Natural killer cell (primary cell): ENCODE measurements around the gene DLEC1. TPM values are rescaled to one million over a fixed set of nuclear protein-coding genes. Genes with fewer than 3 reads are reported as not detected.
"Not testable (repeated sequence)": the region's sequence is repeated elsewhere in the genome, so short reads cannot be mapped to it uniquely, and the experiment has no call there.

Source experiments
- ATAC-seq, 3 donors: fragments of 150-1000 bp in 2 of 3; fragments of 200-7000 bp in 1 of 3; cut with Tn5 transposase; 1 replicate in 1 of 3; 2 replicates in 2 of 3; pipeline ENCODE4 v1.10.0; 2021; ENCODE audit warnings: mild to moderate bottlenecking in 2 of 3, moderate library complexity in 2 of 3
- DNase-seq, 2 donors: peaks; one replicate each; pipeline versions ENCODE4 v3.0.0 to v3.0.0-alpha.2; 2013 to 2021; ENCODE audit warnings: mixed read lengths in 1 of 2
- H3K27ac ChIP-seq: one replicate; pipeline ENCODE4 v1.5.1; 2013; ENCODE audit warnings: mild to moderate bottlenecking, low read length
- H3K27me3 ChIP-seq: one replicate; pipeline ENCODE4 v1.6.1; 2013; ENCODE audit warnings: low read length; ENCODE audit not compliant: control insufficient read depth, insufficient read depth
- H3K36me3 ChIP-seq: one replicate; pipeline ENCODE4 v1.6.1; 2013; ENCODE audit warnings: low read length; ENCODE audit not compliant: control insufficient read depth, insufficient read depth
- H3K4me1 ChIP-seq: one replicate; pipeline ENCODE4 v1.6.1; 2013; ENCODE audit warnings: low read length; ENCODE audit not compliant: control insufficient read depth, insufficient read depth
- H3K4me3 ChIP-seq: one replicate; pipeline ENCODE4 v1.5.1; 2013; ENCODE audit warnings: low read length
- H3K9me3 ChIP-seq: one replicate; pipeline ENCODE4 v1.6.1; 2013; ENCODE audit warnings: low read length; ENCODE audit not compliant: control insufficient read depth, insufficient read depth
- H3K27ac Mint-ChIP-seq, 2 donors: one replicate each; pipeline ENCODE4 v1.8.0; 2022; ENCODE audit warnings: mild to moderate bottlenecking in 2 of 2, mixed read lengths in 2 of 2, moderate library complexity in 1 of 2
- H3K27me3 Mint-ChIP-seq, 2 donors: one replicate each; pipeline ENCODE4 v1.8.0; 2022; ENCODE audit warnings: low read depth in 2 of 2, mixed read lengths in 2 of 2
- H3K36me3 Mint-ChIP-seq: one replicate; pipeline ENCODE4 v1.8.0; 2022; ENCODE audit warnings: mixed read lengths
- H3K4me1 Mint-ChIP-seq, 2 donors: one replicate each; pipeline ENCODE4 v1.8.0; 2022; ENCODE audit warnings: mixed read lengths in 2 of 2
- H3K4me3 Mint-ChIP-seq: one replicate; pipeline ENCODE4 v1.8.0; 2022; ENCODE audit warnings: mild to moderate bottlenecking, moderate library complexity, mixed read lengths
- H3K9me3 Mint-ChIP-seq, 2 donors: one replicate each; pipeline ENCODE4 v1.8.0; 2022; ENCODE audit warnings: mixed read lengths in 2 of 2
- CTCF ChIP-seq: fragments of 200-600 bp; IDR thresholded peaks from one replicate; pipeline ENCODE4 v1.8.0; 2022; ENCODE audit warnings: antibody characterized with exemption
- WGBS: methylation state at CpG from one replicate; pipeline ENCODE4 v1.1.7; 2013; ENCODE audit warnings: missing lambda C conversion rate; ENCODE audit not compliant: insufficient coverage; 5-methylcytosine and 5-hydroxymethylcytosine counted together
- intact Hi-C: fragments of 100-400 bp; cut with micrococcal nuclease; formaldehyde crosslinking; loops from one replicate; pipeline ENCODE4 v1.14.2; 2022
- total RNA-seq, 4 donors: library from RNA; stranded (reverse); fragments of 120-200 nt in 1 of 4; gene quantifications; one replicate each; pipeline versions ENCODE4 v1.2.3 to v1.2.4, GENCODE V29; 2013 to 2022

DLEC1 gene
- total RNA-seq, 3 donors from 2014 or later (not counting 1 experiment from before 2014, with no cell fraction given) = 6.1 to 7.5 (median 7.0) TPM

GRCh38 chr3:38031022-38031994, 7.7 kb upstream of the DLEC1 start:
- peak in 1 of 2 donors; percentile 56 for DNase-seq
- Mint-ChIP-seq H3K36me3 (no peaks in the 10 kb centered on the region), H3K27me3 (peaks cover 14 to 18% of the 10 kb centered on the region in 2 donors), H3K4me3 (peak overlapping the region; percentile 78), H3K4me1 (peaks cover 6 to 14% of the 10 kb centered on the region in 2 donors), H3K27ac (peak overlapping the region; percentile 61 to 80), H3K9me3 (no peaks in the 10 kb centered on the region)
- no peak overlapping the region for H3K27ac ChIP-seq
- H3K4me3 ChIP-seq = no peak overlapping the region
- H3K4me1 ChIP-seq = peaks cover 28% of the 10 kb centered on the region
- H3K27me3 ChIP-seq = peaks cover 20% of the 10 kb centered on the region
- H3K36me3 ChIP-seq = no peaks in the 10 kb centered on the region
- intact Hi-C loops = no loop called here
- peak; percentile 26 to 39 (median 28) for ATAC-seq
- no peaks in the 10 kb centered on the region for H3K9me3 ChIP-seq
- WGBS = 70% methylated on average over 8 of the region's 9 CpGs
- TF ChIP-seq CTCF = no peak

GRCh38 chr3:38032328-38032865, 6.6 kb upstream of the DLEC1 start:
- intact Hi-C loops = no loop called here
- H3K4me1 ChIP-seq = peaks cover 27% of the 10 kb centered on the region
- no peaks in the 10 kb centered on the region for H3K9me3 ChIP-seq
- H3K36me3 Mint-ChIP-seq = no peaks in the 10 kb centered on the region
- 83% methylated on average over 1 of the region's 1 CpG for whole genome bisulfite sequencing
- DNase-seq (peak in 1 of 2 donors; percentile 1), ATAC-seq (no peak)
- no peak overlapping the region for H3K4me3 Mint-ChIP-seq
- no peak overlapping the region for H3K4me3 ChIP-seq
- H3K27ac Mint-ChIP-seq = no peak overlapping the region
- H3K4me1 Mint-ChIP-seq = peaks cover 11 to 15% of the 10 kb centered on the region in 2 donors
- H3K27me3 ChIP-seq = peaks cover 20% of the 10 kb centered on the region
- H3K9me3 Mint-ChIP-seq = no peaks in the 10 kb centered on the region
- H3K27me3 Mint-ChIP-seq = peaks cover 14 to 18% of the 10 kb centered on the region in 2 donors
- no peak for TF ChIP-seq CTCF
- H3K27ac ChIP-seq = no peak overlapping the region
- H3K36me3 ChIP-seq = no peaks in the 10 kb centered on the region

- H3K27ac Mint-ChIP-seq, H3K4me3 Mint-ChIP-seq, H3K4me3 ChIP-seq, H3K9me3 ChIP-seq, DNase-seq, intact Hi-C loops, ATAC-seq, H3K36me3 ChIP-seq, H3K27ac ChIP-seq, H3K9me3 Mint-ChIP-seq, H3K36me3 Mint-ChIP-seq: not testable (repeated sequence)
- peaks cover 9 to 13% of the 10 kb centered on the region in 2 donors for H3K27me3 Mint-ChIP-seq
- peaks cover 19 to 24% of the 10 kb centered on the region in 2 donors for H3K4me1 Mint-ChIP-seq
- H3K27me3 ChIP-seq = peaks cover 17% of the 10 kb centered on the region
- H3K4me1 ChIP-seq = peaks cover 38% of the 10 kb centered on the region
- 96% methylated on average over 6 of the region's 7 CpGs for WGBS
These were observed 5.4 kb upstream of the DLEC1 start for GRCh38 chr3:38033586-38033985.

- WGBS = 93% methylated on average over 9 of the region's 9 CpGs
- H3K27ac Mint-ChIP-seq, H3K36me3 Mint-ChIP-seq, H3K36me3 ChIP-seq, H3K9me3 ChIP-seq, H3K4me3 Mint-ChIP-seq, H3K27ac ChIP-seq, H3K4me3 ChIP-seq, H3K9me3 Mint-ChIP-seq, ATAC-seq, intact Hi-C loops, DNase-seq: not testable (repeated sequence)
- Histone ChIP-seq H3K27me3 (peaks cover 10% of the 10 kb centered on the region), H3K4me1 (peaks cover 38% of the 10 kb centered on the region)
- H3K4me1 Mint-ChIP-seq = peaks cover 27 to 30% of the 10 kb centered on the region in 2 donors
- H3K27me3 Mint-ChIP-seq = peaks cover 8 to 12% of the 10 kb centered on the region in 2 donors
These were observed 4.7 kb upstream of the DLEC1 start for GRCh38 chr3:38034335-38034734.
